HTR-8/SVneo (cell line): ENCODE measurements around the gene KRT85.

ENCODE experiments used
- DNase-seq: peaks from one replicate; pipeline ENCODE4 v3.0.0; 2011; ENCODE audit warnings: low spot score, mixed read lengths; ENCODE audit not compliant: insufficient read length
- FAIRE-seq: peaks from 2 replicates; lab custom pipeline; 2011; peaks lifted over from hg19 to GRCh38; lab: Jason Lieb, UNC

Gene KRT85

DNA sequence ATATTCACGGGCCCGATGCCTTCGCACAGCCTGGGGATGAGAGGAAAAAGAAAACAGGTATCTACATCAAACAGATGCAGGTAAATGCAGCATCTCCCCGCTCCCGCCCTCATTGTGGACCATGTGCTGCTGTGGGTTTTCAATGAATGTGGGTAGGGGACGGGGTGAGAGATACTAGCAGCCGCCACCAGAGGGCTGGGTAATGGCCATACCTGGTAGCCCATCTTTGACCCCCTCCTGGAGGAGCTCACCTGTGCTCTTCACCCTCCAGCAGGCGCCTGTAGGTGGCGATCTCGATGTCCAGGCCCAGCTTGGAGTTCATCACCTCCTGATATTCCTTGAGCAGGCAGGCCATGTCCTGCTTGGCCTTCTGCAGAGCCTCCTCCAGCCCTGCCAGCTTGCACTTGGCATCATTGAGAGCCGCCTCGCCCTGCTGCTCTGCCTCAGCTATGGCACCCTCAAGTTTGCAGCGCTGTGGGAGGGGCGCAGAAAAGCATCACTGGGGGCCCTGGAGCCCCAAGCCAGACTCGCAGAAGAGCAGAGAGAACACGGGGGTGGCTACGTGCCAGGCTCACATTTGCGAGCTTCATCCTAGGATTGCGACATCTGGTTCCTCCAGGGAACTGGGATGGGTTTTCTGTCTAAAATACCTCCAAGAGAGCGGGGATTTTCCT lies 28.6 kb upstream of the KRT85 start:
- FAIRE-seq (no peak), DNase-seq (no peak)

DNA sequence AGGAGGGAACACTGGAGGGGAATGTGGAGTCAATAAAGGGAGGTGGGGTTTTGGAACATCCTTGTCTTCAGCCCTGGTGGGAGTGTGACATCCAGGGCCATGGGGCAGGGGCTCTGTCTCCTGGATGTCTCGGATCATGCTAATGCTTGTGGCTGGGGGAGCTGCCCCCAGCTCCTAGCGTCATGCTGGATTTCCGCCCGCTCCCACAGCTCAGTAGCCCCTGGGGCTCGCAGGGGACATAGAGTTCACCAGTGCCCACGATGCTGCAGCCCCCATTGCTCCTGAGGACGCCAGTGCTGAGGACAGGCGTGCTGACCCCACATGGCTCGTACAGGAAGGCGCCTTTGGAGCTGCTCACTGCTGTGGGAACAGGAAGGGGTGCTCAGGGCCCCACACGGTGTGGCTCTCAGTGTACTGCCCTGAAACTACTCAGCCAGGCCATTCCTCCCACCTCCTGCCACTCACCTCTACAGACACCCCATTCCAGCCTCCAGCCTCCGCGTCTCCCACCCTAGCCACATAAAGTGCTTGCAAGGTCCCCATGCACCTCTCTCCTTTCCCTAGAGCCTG lies 27.6 kb upstream of the KRT85 start:
- FAIRE-seq (no peak), DNase-seq (no peak)

- DNase-seq (no peak), FAIRE-seq (no peak)
Measured at GRCh38 chr12:52392465-52393007, 25.3 kb upstream of the KRT85 start.

DNA sequence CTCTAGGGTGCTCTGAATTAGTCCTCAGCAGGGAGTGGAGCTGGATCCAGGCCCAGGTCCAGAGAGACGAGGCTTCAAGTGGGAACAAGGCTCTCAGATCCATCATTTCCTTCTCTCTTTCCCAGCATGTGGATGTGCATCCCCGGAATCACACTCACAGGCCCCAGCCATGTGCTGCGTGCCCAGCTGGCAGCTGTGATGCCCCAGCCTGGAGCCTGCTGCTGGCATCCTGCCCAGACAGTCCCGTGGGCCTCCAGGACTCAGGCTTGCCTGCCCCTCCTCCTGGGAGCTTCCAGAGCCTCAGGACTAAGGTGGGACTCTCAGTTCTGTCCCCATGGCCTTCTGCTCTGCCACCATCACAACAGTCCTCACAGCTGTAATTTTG lies 24.3 kb upstream of the KRT85 start:
- no peak for DNase-seq

GRCh38 chr12:52390739-52391617 lies 23.7 kb upstream of the KRT85 start:
- DNase-seq, result no peak
- FAIRE-seq, result no peak

More for the DNA sequence above, 24.3 kb upstream of the KRT85 start:
- no peak for FAIRE-seq

GRCh38 chr12:52389313-52390207 lies 22.3 kb upstream of the KRT85 start:
- DNase-seq, result no peak
- peak; percentile 79 for FAIRE-seq

- no peak for DNase-seq
- no peak for FAIRE-seq
Measured at GRCh38 chr12:52387859-52388258, 20.6 kb upstream of the KRT85 start.

DNA sequence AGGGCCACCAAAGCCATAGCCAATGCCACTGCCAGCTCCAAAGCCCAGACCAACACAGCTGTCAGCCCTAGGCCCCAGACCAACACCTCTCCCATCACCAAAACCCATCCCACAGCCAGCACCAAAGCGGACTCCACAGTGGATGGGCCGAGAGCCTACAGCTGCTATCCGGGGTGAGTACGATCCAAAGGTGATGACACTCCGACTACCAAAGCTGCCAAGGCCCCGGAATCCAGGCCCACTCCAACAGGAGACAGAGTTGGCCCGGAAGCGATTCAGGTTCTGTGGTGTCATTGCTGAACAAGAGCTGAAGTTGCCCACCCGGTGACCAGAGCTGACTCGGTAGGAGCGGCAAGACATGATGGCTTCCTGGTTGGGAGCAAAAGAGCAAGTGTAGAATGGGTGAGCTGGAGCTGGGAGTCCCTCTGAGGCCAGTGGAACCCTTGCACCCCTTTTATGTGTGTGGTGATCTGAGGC lies 18.0 kb upstream of the KRT85 start, which contains the start of gene KRT84:
Gene KRT84 (minus strand): TSS at position 427 of the 477 bp plus-strand sequence. CDS start 67 bp downstream, at position 360.
- DNase-seq (no peak), FAIRE-seq (no peak)

DNA sequence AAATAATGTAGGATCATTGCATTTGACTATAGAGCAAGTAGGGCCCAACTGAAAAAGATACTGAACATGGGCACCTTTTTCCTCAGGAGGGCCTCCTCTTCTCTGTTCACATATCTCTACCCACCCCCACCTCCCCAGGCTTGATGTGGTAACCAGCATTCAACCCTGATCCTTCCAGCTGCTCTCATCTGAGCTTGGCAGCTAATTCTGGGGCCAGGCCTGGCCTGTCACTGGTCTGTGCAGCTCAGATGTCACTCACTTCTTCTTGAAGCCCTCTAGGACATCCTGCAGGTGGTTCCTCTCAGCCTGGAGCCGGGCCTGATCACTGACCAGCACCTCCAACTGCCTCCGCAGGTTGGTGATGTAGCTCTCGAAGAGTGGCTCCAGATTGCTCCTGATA lies 16.1 kb upstream of the KRT85 start:
- no peak for FAIRE-seq

DNA sequence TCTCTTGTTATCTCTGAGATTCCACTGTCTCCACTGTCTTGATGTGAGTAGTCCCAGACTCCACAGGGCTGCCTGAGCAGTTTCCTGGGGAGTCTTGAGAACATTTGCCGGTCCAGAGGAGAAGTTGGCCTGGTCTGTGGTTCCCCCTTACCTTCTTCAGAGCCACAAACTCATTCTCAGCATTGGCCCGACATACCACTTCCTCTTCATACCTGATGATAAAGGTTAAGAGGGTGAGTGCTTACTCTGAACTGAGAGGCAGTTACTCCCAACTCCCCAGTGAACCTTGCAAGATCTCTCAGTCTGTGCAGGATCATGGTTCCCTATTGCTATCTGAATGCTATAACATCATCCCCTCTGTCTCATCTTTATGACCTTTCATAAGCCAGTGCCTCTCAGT lies 15.6 kb upstream of the KRT85 start:
- no peak for DNase-seq
- no peak for FAIRE-seq

More for the DNA sequence above, 16.1 kb upstream of the KRT85 start:
- no peak for DNase-seq

GRCh38 chr12:52381206-52381605 lies 13.9 kb upstream of the KRT85 start:
- FAIRE-seq (no peak), DNase-seq (no peak)

- FAIRE-seq (no peak), DNase-seq (no peak)
Measured at GRCh38 chr12:52380271-52380694, 13.0 kb upstream of the KRT85 start.

- FAIRE-seq (no peak), DNase-seq (no peak)
Measured at GRCh38 chr12:52379536-52379935, 12.3 kb upstream of the KRT85 start.

GRCh38 chr12:52378091-52378490 lies 10.8 kb upstream of the KRT85 start:
- FAIRE-seq (no peak), DNase-seq (no peak)

- DNase-seq (no peak), FAIRE-seq (no peak)
Measured at GRCh38 chr12:52377266-52377665, 10.0 kb upstream of the KRT85 start.

- peak; percentile 49 for FAIRE-seq
- peak; percentile 89 for DNase-seq
Measured at GRCh38 chr12:52372216-52373154, 5.2 kb upstream of the KRT85 start.

GRCh38 chr12:52371716-52372115 lies 4.4 kb upstream of the KRT85 start:
- FAIRE-seq (no peak), DNase-seq (no peak)

DNA sequence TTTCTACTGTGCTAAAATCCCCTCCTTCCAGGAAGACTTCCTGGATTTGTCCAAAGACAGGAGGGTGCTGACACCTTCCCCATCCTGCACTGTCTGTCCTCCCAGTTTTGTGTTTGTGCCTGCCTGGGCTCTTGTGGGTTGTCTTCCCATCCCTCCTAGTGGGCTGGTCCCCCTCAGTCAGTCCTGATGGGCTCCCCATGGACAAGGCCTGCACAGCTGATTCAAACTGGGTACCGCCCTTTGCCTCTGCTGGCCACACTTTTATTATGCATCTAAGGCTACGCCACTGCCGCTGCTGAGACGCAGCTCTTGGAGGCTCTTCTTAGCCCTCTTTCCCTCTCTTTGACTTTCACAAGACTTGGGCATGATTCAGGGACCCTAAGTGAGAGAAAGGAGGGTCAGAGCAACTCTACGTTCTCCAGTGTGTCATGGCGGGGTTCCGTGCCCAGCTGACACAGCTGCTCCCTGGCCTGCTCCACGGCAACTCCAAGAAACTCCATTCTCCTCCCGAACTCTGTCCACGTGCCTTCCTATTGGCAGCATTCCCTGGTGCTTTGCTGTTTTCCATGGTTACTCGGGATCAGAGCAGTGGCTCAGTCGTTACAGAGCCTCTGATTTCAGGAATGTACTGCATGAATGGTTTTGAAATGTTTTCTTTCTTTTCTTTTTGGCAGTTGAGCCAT lies 3.8 kb upstream of the KRT85 start:
- FAIRE-seq (no peak), DNase-seq (no peak)
